ENCODE data around the gene TMEM154.

Gene TMEM154

GRCh38 chr4:152652102-152652501, 27.7 kb downstream of the TMEM154 start:
- TF ChIP-seq CTCF (IDR thresholded peaks at IDR 0.05; ENCODE audit: low read depth, low read length) (no peak), MAX (IDR thresholded peaks at IDR 0.05; ENCODE audit: low read depth, low read length) (no peak), POLR2A (IDR thresholded peaks at IDR 0.05; ENCODE audit: extremely low read depth, insufficient read length) (no peak), MYC (IDR thresholded peaks at IDR 0.05; ENCODE audit: low read depth, low read length) (no peak)
- no peak for DNase-seq (ENCODE audit: low read depth)
- H3K4me3 ChIP-seq (ENCODE audit: low read depth, low read length): no peak overlapping the region

- TF ChIP-seq CTCF (IDR thresholded peaks at IDR 0.05; ENCODE audit: low read depth, low read length): no peak
- no peak for TF ChIP-seq MYC (IDR thresholded peaks at IDR 0.05; ENCODE audit: low read depth, low read length)
- TF ChIP-seq MAX (IDR thresholded peaks at IDR 0.05; ENCODE audit: low read depth, low read length): no peak
- TF ChIP-seq POLR2A (IDR thresholded peaks at IDR 0.05; ENCODE audit: extremely low read depth, insufficient read length): no peak
- no peak for DNase-seq (ENCODE audit: low read depth)
- no peak overlapping the region for H3K4me3 ChIP-seq (ENCODE audit: low read depth, low read length)
These were observed 28.2 kb downstream of the TMEM154 start for GRCh38 chr4:152651473-152652060.

GRCh38 chr4:152646221-152646620, 33.6 kb downstream of the TMEM154 start:
- TF ChIP-seq CTCF (IDR thresholded peaks at IDR 0.05; ENCODE audit: low read depth, low read length) (no peak), MAX (IDR thresholded peaks at IDR 0.05; ENCODE audit: low read depth, low read length) (no peak), POLR2A (IDR thresholded peaks at IDR 0.05; ENCODE audit: extremely low read depth, insufficient read length) (no peak), MYC (IDR thresholded peaks at IDR 0.05; ENCODE audit: low read depth, low read length) (no peak)
- no peak overlapping the region for H3K4me3 ChIP-seq (ENCODE audit: low read depth, low read length)
- no peak for DNase-seq (ENCODE audit: low read depth)

- H3K4me3 ChIP-seq (ENCODE audit: low read depth, low read length): peak overlapping the region; percentile 30
- TF ChIP-seq CTCF (IDR thresholded peaks at IDR 0.05; ENCODE audit: low read depth, low read length) (no peak), POLR2A (IDR thresholded peaks at IDR 0.05; ENCODE audit: extremely low read depth, insufficient read length) (no peak), MYC (IDR thresholded peaks at IDR 0.05; ENCODE audit: low read depth, low read length) (no peak), MAX (IDR thresholded peaks at IDR 0.05; ENCODE audit: low read depth, low read length) (no peak)
- DNase-seq (ENCODE audit: low read depth): no peak
These were observed 35.7 kb downstream of the TMEM154 start for GRCh38 chr4:152644130-152644529.

- TF ChIP-seq MAX (IDR thresholded peaks at IDR 0.05; ENCODE audit: low read depth, low read length): no peak
- TF ChIP-seq CTCF (IDR thresholded peaks at IDR 0.05; ENCODE audit: low read depth, low read length): no peak
- no peak for TF ChIP-seq POLR2A (IDR thresholded peaks at IDR 0.05; ENCODE audit: extremely low read depth, insufficient read length)
- 0 out of 2 replicates have a peak, but pooled peaks have one; percentile 16 for TF ChIP-seq MYC (IDR thresholded peaks at IDR 0.05; ENCODE audit: low read depth, low read length)
- peak; percentile 92 for DNase-seq (ENCODE audit: low read depth)
- H3K4me3 ChIP-seq (ENCODE audit: low read depth, low read length): peak overlapping the region; percentile 30
These were observed 36.4 kb downstream of the TMEM154 start for GRCh38 chr4:152643153-152644035.
